HG02943 (cell line): ENCODE results near the gene SLC5A9.

ENCODE experiments used
- ATAC-seq: cut with Tn5 transposase; IDR thresholded peaks from one replicate; pipeline ENCODE4 v1.9.1; 2021; ENCODE audit warnings: mild to moderate bottlenecking, low read depth, moderate library complexity; ENCODE audit not compliant: unreplicated experiment

Gene SLC5A9

GRCh38 chr1:48294656-48295055 is 72.1 kb downstream of the SLC5A9 start:
- ATAC-seq: no peak
